HG03039 (cell line): Measurements from ENCODE around the gene NPY5R.

Experiments used
- ATAC-seq: cut with Tn5 transposase; IDR thresholded peaks from one replicate; pipeline ENCODE4 v1.9.1; 2021; ENCODE audit warnings: mild to moderate bottlenecking, moderate library complexity; ENCODE audit not compliant: unreplicated experiment

NPY5R gene

DNA sequence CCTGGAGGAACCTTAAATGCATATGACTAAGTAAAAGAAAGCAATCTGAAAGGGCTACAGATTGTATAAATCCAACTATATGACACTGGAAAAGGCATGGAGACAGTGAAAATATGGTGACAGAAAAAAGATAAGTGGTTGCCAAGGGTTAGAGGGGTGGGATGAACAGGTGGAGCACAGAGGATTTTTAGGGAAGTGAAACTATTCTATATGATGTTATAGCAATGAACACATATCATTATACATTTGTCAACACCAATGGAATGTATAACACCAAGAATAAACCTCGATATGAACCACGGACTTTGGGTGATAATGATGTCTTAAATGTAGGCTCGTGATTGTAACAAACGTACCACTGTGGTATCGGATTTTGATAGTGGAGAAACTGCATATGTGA is 40.7 kb downstream of the NPY5R start:
- no peak for ATAC-seq

- ATAC-seq, result no peak
These were observed 41.2 kb downstream of the NPY5R start for GRCh38 chr4:163384926-163385325.

GRCh38 chr4:163385466-163385865 is 41.8 kb downstream of the NPY5R start:
- ATAC-seq, result no peak

DNA sequence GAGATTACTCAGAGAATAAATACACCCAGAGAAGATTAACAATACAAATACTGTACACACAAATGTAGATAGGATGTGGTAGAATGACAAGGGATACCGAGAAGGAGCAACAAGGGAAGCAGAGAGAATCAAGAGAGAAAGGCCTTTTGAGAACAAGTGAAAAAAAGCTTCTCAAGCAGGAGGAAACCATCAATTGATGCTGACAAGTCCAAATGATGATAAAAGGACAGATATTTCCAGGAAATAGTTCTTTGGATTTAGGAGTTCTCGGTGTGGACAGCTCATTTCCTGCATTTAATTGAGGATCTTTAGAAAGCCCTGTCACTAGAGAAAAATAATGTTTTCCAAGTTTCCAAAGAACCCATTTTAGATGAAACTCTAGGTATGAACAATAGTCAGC is 48.1 kb downstream of the NPY5R start:
- ATAC-seq, result no peak

GRCh38 chr4:163392328-163392727 is 48.6 kb downstream of the NPY5R start:
- ATAC-seq, result no peak

- no peak for ATAC-seq
These were observed 49.8 kb downstream of the NPY5R start for GRCh38 chr4:163393471-163393870.

DNA sequence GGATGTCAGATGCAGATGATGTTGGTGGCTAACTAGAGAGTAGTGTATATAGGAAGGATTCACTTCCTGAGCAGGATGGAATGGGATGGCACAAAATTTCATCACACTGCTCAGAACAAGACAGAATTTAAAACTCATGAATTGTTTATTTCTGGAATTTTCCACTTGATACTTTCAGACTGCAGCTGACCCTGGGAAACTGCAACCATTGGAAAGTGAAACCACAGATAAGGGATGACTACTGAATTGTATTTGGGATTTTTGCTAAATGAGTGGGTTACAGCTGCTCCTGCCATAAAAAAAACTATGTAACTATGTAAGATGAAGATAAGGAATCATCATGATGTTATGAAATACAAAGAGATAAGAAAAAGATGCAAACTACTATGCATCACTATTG is 51.4 kb downstream of the NPY5R start:
- no peak for ATAC-seq

- no peak for ATAC-seq
These were observed 52.1 kb downstream of the NPY5R start for GRCh38 chr4:163395758-163396157.

GRCh38 chr4:163398238-163398637 is 54.5 kb downstream of the NPY5R start:
- no peak for ATAC-seq

DNA sequence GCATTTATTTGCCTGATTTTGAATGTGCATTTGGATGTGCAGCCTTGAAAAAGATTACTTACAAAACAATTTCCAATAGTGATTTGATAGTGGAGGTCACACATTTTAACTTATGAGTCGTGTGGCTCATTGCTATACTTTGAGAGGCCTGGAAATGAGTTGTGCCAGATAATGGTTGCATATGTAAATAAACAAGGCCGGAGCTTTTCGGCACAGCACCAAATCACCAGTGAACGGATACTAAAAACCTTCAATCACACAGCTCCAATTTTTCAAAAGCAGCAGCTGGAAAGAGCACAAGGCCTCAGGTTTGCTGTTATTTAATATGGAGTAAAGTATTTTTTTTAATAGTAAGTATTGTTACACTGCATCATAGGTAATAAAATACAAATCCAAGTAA is 57.2 kb downstream of the NPY5R start:
- ATAC-seq, result no peak
